ENCODE data around the gene CCDC149.

DNA sequence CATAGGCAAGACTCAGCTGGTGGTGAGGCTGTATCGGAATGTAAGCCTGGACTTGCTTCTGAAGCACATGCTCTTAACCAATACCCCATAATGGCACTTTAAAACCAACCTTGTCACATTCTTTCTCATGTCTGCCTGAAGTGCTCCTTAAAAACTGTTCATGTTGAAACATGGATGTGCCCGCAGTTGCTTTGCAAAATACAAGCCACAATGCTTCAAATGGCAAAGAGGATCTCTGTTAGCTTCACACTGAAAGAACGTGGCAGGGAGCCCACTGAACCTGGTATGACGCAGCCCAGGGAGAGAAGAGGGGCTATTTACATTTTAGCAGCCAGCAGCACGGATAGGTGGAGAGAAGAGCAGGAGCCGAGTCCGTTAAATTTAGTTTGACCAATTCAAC, 88.1 kb downstream of the CCDC149 start:
- no peak for TF ChIP-seq CTCF (IDR thresholded peaks at IDR 0.05)
- TF ChIP-seq POLR2AphosphoS5 (IDR thresholded peaks at IDR 0.05; ENCODE audit: insufficient read depth in 1 of 2, low read depth in 1 of 2) = no peak

Measured in vagina (tissue), 2 donors.